Neural cell (in vitro differentiated cells): Measurements from ENCODE around the gene ZNF557. TPM values are rescaled to one million over a fixed set of nuclear protein-coding genes. Genes with fewer than 3 reads are reported as not detected.

Source experiments
- H2AFZ ChIP-seq: fragments of 200-600, 300-800 bp; sonication (generic), shearing (Covaris generic); 2 replicates; pipeline ENCODE4 v1.6.0; 2014; ENCODE audit warnings: low read depth, mild to moderate bottlenecking, antibody characterized with exemption, low read length, moderate library complexity
- H3F3A ChIP-seq: fragments of 200-600 bp; shearing (Covaris generic); 2 replicates; pipeline ENCODE4 v1.6.1; 2016; ENCODE audit warnings: mild to moderate bottlenecking, moderate library complexity, mixed read lengths, antibody characterized with exemption, low read length; ENCODE audit not compliant: insufficient read depth, poor library complexity, severe bottlenecking
- H3K27ac ChIP-seq: fragments of 200-600, 300-800 bp; sonication (generic), shearing (Covaris generic); 2 replicates; pipeline ENCODE4 v1.5.1; 2014; ENCODE audit warnings: mild to moderate bottlenecking, low read length, moderate library complexity
- H3K27me3 ChIP-seq: fragments of 300-800, 200-600 bp; sonication (generic), shearing (Covaris generic); 2 replicates; pipeline ENCODE4 v1.6.0; 2014; ENCODE audit warnings: mild to moderate bottlenecking, low read depth, low read length, moderate library complexity; ENCODE audit not compliant: insufficient read depth
- H3K36me3 ChIP-seq: fragments of 300-800, 200-600 bp; sonication (generic), shearing (Covaris generic); 2 replicates; pipeline ENCODE4 v1.5.1; 2014; ENCODE audit warnings: mild to moderate bottlenecking, antibody characterized with exemption, low read length, moderate library complexity; ENCODE audit not compliant: insufficient read depth
- H3K4me2 ChIP-seq: fragments of 300-800, 200-600 bp; sonication (generic), shearing (Covaris generic); 2 replicates; pipeline ENCODE4 v1.6.0; 2014; ENCODE audit warnings: mild to moderate bottlenecking, low read length
- H3K4me3 ChIP-seq: fragments of 300-800, 200-600 bp; sonication (generic), shearing (Covaris generic); 2 replicates; pipeline ENCODE4 v1.5.1; 2014; ENCODE audit warnings: mild to moderate bottlenecking, low read length, moderate library complexity
- H3K79me2 ChIP-seq: fragments of 200-600 bp; shearing (Covaris generic); replicated peaks from 2 replicates; pipeline ENCODE4 v1.6.0; 2014; ENCODE audit warnings: mild to moderate bottlenecking, low read length, moderate library complexity; ENCODE audit not compliant: insufficient read depth
- H3K9ac ChIP-seq: fragments of 300-800, 200-600 bp; sonication (generic), shearing (Covaris generic); 2 replicates; pipeline ENCODE4 v1.6.1; 2016; ENCODE audit warnings: mild to moderate bottlenecking, low read length, mixed read lengths
- H3K9me2 ChIP-seq: fragments of 200-600 bp; shearing (Covaris generic); 2 replicates; pipeline ENCODE4 v1.6.1; 2016; ENCODE audit warnings: mild to moderate bottlenecking, low read length, mixed read lengths; ENCODE audit not compliant: insufficient read depth
- H3K9me3 ChIP-seq: fragments of 200-600, 300-800 bp; sonication (generic), shearing (Covaris generic); 2 replicates; pipeline ENCODE4 v1.6.1; 2016; ENCODE audit warnings: mild to moderate bottlenecking, mixed run types, low read length, moderate library complexity, mixed read lengths
- H4K20me1 ChIP-seq: fragments of 200-600 bp; shearing (Covaris generic); 2 replicates; pipeline ENCODE4 v1.6.1; 2016; ENCODE audit warnings: mild to moderate bottlenecking, mixed run types; ENCODE audit not compliant: insufficient read depth
- EP300 ChIP-seq: fragments of 450-650 bp; conservative IDR thresholded peaks from 2 replicates; pipeline ENCODE4 v1.6.1; 2014; ENCODE audit warnings: antibody characterized with exemption, mild to moderate bottlenecking, moderate library complexity; ENCODE audit not compliant: poor library complexity, severe bottlenecking
- EZH2 ChIP-seq: fragments of 200-600, 300-800 bp; shearing (Covaris generic), sonication (generic); IDR thresholded peaks from 2 replicates; pipeline ENCODE4 v1.6.1; 2014; ENCODE audit warnings: antibody characterized with exemption, low read length, borderline replicate concordance, mild to moderate bottlenecking; ENCODE audit not compliant: insufficient read depth, poor library complexity, severe bottlenecking
- MXI1 ChIP-seq: fragments of 450-650 bp; conservative IDR thresholded peaks from 2 replicates; pipeline ENCODE4 v1.6.1; 2014; ENCODE audit warnings: antibody characterized with exemption, mild to moderate bottlenecking; ENCODE audit not compliant: poor library complexity, severe bottlenecking
- POLR2AphosphoS5 ChIP-seq: IDR thresholded peaks from 2 replicates; pipeline ENCODE4 v1.6.1; 2012
- RAD21 ChIP-seq: fragments of 450-650 bp; conservative IDR thresholded peaks from 2 replicates; pipeline ENCODE4 v1.6.1; 2014; ENCODE audit warnings: antibody characterized with exemption, mild to moderate bottlenecking, moderate library complexity
- REST ChIP-seq: IDR thresholded peaks from 2 replicates; pipeline ENCODE4 v1.6.1; 2012; ENCODE audit warnings: borderline replicate concordance
- SMC3 ChIP-seq: fragments of 450-650 bp; conservative IDR thresholded peaks from 2 replicates; pipeline ENCODE4 v1.6.1; 2014; ENCODE audit warnings: antibody characterized with exemption, mild to moderate bottlenecking, moderate library complexity; ENCODE audit not compliant: poor library complexity
- TAF1 ChIP-seq: IDR thresholded peaks from 2 replicates; pipeline ENCODE4 v1.6.1; 2012; ENCODE audit warnings: low read depth
- polyA plus RNA-seq: library from polyadenylated mRNA; depleted of rRNA; stranded (reverse); fragments of >200 nt; gene quantifications from 2 replicates; pipeline ENCODE4 v1.2.3, GENCODE V29; 2014
- TF ChIP-seq, protein P1 (sequence below): fragments of 450-650 bp; IDR thresholded peaks from 2 replicates; pipeline ENCODE4 v1.5.1; 2014; ENCODE audit warnings: antibody characterized with exemption, mild to moderate bottlenecking, moderate library complexity; ENCODE audit not compliant: poor library complexity, severe bottlenecking

ZNF557 gene
- polyA plus RNA-seq, 1 donor from 2014 or later: 7.7 TPM

DNA sequence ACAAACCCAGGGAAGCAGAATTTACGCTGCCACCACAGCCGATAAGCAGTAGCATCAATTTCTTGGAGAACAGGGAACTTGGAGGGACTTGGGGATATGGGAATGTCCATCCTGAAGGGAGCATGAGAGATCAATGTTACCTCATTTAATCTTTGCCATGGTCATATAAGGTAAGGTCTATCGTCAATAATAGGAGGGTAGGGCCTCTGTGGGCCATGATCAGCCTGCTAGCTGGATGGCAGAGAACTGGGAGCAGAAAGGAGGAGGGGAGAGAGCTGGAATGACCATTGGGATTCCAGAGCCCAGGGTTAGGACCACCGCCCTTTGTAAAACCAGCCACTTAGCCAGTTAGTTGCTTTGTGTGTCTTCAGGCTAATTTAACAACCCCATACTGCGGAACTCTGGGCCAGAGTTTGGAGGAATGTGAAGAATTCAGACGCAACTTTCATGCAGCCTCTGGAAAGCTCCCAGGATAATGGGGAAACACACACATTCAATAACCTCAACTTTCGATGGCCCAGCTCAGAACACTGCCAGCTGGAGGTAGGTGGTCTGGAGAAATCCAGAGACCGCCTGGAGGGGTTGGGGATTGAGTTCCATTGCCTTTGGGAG is 40.3 kb downstream of the ZNF557 start:
- H3K36me3 ChIP-seq: no peaks in the 10 kb centered on the region
- H4K20me1 ChIP-seq: no peaks in the 10 kb centered on the region
- no peaks in the 10 kb centered on the region for H3K27me3 ChIP-seq
- no peaks in the 10 kb centered on the region for H3K79me2 ChIP-seq
- no peaks in the 10 kb centered on the region for H3F3A ChIP-seq
- no peaks in the 10 kb centered on the region for H3K9me3 ChIP-seq
- TF ChIP-seq EZH2 (no peak), REST (no peak), SMC3 (no peak), EP300 (no peak), POLR2AphosphoS5 (no peak), MXI1 (no peak), RAD21 (no peak), TAF1 (no peak)
- TF ChIP-seq, protein P1, sequence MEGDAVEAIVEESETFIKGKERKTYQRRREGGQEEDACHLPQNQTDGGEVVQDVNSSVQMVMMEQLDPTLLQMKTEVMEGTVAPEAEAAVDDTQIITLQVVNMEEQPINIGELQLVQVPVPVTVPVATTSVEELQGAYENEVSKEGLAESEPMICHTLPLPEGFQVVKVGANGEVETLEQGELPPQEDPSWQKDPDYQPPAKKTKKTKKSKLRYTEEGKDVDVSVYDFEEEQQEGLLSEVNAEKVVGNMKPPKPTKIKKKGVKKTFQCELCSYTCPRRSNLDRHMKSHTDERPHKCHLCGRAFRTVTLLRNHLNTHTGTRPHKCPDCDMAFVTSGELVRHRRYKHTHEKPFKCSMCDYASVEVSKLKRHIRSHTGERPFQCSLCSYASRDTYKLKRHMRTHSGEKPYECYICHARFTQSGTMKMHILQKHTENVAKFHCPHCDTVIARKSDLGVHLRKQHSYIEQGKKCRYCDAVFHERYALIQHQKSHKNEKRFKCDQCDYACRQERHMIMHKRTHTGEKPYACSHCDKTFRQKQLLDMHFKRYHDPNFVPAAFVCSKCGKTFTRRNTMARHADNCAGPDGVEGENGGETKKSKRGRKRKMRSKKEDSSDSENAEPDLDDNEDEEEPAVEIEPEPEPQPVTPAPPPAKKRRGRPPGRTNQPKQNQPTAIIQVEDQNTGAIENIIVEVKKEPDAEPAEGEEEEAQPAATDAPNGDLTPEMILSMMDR: no peak
- no peak overlapping the region for H3K4me2 ChIP-seq
- H3K27ac ChIP-seq: no peak overlapping the region
- no peak overlapping the region for H3K4me3 ChIP-seq
- H2AFZ ChIP-seq: no peak overlapping the region
- H3K9me2 ChIP-seq: no peaks in the 10 kb centered on the region
- H3K9ac ChIP-seq: no peak overlapping the region

DNA sequence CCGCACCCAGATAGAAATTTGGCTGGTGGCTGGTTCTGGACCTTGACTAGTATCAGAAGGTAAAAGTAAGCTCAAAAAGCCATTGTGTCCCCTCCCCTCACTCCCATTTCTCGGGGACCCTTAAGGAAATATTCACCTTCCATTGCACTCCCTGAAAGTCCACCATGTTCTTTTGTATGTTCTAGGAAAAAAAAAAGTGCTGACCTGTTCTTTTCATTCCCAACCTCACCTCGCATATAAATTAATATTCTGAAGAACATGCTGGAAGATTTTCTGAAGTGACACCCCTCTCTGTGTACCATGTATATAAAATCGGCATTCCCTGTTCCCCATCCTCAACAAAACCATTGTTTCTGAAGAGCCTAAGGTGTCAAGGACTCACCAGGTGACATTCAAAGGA is 43.2 kb downstream of the ZNF557 start:
- Histone ChIP-seq H3F3A (no peaks in the 10 kb centered on the region), H3K27me3 (no peaks in the 10 kb centered on the region), H3K4me3 (no peak overlapping the region), H2AFZ (no peak overlapping the region), H3K9me3 (no peaks in the 10 kb centered on the region), H3K36me3 (peaks cover 3% of the 10 kb centered on the region), H3K4me2 (no peak overlapping the region), H3K9ac (no peak overlapping the region), H3K79me2 (no peaks in the 10 kb centered on the region), H4K20me1 (no peaks in the 10 kb centered on the region), H3K9me2 (no peaks in the 10 kb centered on the region), H3K27ac (no peak overlapping the region)
- TF ChIP-seq RAD21 (no peak), TAF1 (no peak), MXI1 (no peak), SMC3 (no peak), POLR2AphosphoS5 (no peak), EP300 (no peak), REST (no peak)
- TF ChIP-seq, protein P1: no peak
